AG08395 (cell line): ENCODE results near the gene MRPS9.
A peak's percentile ranks its signal among the peaks of the same experiment; 100 is the strongest.

ENCODE experiments used
- DNase-seq: peaks from one replicate; pipeline ENCODE4 v3.0.0; 2012; ENCODE audit warnings: mixed read lengths, low spot score

MRPS9 gene

DNA sequence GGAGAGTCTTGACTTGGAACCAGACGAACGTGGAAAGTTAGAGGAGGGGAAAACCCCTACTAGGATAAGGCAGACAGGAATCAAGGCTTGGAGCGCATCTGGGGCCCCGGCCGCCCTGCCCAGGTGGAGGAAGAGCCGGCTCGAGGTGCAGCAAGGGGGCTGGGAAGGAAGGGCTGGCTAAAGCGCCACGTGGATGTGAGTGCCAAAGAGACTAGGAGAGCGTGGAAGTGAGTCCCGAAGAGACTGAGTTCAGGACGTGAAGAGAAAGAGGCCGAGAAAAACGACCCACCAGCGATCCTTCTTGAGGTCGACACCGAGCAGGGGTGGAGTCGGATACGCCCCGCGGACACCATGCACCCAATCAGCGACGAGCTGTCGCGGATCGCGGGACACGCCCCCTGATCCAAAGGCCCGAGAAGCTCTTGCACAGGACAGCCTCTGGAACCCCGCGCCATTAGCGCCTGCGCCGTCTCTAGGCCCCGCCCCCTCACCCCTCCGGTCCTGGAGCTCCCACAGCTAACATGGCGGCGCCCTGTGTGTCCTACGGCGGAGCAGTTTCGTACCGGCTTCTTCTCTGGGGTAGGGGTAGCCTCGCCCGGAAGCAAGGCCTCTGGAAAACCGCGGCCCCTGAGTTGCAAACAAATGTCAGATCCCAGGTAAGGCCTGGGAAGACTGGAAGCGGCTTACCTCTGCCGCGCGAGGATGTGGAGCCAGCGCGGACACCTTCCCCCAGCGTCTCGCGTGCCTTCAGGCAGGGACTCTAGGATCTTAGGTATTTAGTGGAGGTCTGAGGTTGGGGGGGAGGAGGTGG, at the start of gene MRPS9:
TSS of gene MRPS9 (plus strand) at position 498 of the 811 bp plus-strand sequence. CDS start at position 522, 24 bp downstream.
- peak; percentile 99 for DNase-seq

DNA sequence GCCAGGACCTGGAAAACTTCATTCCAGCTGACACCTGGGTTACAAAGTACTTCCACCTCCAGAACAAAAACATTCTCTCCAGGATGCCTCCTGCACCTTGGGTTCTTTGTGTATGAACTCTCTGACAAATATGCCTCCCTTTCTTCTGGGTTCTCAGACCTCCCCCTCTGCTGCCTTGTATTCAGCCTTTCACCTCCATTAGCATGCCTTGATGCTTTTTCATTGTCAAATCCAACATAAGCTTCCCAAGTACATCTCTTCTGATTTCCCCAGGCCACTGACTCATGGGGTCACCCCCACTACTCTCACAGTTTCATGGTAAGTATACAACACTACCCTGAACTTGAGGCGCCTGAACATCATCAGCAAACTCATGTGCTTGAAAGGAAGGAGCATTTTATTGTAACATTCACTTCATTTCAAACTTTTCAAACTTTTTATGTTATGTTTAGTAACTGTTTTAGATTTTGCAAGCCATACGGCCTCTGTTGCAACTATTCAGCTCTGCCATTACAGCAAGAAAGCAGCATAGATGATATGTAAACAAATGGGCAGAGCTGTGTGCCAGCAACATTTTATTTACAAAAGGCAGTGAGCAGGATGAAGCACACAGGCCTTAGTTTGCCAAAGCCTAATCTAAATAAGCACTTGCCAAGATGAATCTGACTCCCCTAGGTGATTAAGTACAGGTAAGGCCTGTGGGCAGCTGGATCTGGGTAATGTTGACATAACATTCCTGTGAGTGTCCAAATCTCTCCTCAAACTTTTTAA, 32.5 kb upstream of the MRPS9 start:
- no peak for DNase-seq

DNA sequence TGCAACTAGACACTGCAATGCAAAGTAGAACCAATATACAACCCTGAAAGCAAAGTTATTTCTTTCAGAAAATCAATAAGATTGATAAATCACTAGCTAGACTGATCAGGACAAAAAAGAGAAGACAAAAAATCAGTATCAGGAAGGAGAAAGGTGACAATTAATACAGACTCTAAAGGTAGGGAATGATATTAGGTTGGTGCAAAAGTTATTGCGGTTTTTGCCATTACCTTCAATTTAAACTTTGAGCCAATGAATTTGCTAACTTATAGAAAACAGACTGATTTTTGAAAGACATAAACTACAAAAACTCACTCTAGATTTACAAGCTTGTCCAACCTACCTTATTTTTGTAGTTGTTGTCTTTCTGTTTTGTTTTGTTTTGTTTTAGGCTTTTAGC, 30.5 kb upstream of the MRPS9 start:
- no peak for DNase-seq

DNA sequence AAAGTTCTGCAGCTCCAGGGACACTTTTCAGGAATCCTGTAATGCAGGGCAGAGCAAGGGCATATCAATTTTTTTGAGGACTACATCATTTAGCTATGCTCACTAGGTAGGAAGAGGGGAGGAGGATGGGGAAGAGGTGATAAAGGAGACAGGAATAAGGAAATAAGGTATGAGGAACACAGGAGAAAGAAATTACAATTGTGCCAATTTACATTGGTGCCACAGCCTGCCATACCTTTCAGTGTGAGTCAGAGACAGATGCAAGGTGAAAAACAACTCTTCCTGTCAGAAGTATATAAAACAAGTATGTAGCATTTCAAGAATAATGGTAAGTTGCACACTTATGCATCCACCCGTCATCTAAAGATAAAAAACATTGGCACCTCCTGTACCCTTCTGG, 5.4 kb upstream of the MRPS9 start:
- no peak for DNase-seq

DNA sequence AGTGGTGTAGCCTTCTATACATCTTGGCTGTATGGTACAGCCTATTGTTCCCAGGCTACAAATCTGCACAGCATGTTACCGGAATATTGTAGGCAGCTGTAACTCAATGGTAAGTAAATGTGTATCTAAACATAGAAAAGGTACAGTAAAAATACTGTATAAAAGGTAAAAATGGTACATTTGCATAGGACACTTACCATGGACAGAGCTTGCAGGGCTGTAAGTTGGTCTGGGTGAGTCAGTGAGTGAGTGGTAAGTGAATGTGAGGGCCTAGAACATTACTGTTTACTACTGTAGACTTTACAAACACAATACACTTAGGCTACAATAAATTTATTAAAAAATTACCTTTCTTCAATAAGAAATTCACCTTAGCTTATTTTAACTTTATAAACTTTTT, 3.7 kb upstream of the MRPS9 start:
- no peak for DNase-seq

DNA sequence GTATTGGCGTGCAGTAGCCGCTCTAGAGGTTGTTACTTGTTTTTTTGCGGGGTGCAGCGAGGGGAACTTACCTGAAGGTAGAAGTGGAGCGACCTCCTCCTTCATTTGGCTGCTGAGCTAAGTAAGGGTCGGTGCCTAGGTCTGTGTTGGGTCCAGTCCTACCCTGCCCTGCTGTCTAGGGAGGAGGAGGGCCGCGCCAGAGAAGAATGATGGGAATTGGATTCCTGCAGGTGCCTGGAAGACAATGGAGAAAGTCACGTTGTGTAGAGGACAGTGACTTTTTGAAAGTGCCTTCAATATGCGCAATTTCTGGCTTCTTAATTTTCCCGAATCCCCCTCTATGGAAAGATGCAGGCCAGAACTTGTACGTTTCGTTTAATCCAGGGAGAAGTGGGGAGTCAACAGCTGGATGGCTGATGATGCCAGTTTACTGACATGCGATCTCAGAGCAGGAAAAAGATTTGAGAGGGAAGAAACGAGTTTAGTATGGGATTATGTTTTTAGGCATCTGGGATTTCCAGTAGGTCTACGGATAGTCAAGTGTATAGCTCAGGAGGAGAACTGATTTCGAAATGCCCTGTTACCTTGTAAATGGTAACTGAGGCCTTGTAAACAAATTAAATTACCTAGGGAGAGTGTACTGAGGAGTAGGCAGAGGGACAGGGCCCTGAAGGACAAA, 653 bp downstream of the MRPS9 start:
- DNase-seq, result no peak

DNA sequence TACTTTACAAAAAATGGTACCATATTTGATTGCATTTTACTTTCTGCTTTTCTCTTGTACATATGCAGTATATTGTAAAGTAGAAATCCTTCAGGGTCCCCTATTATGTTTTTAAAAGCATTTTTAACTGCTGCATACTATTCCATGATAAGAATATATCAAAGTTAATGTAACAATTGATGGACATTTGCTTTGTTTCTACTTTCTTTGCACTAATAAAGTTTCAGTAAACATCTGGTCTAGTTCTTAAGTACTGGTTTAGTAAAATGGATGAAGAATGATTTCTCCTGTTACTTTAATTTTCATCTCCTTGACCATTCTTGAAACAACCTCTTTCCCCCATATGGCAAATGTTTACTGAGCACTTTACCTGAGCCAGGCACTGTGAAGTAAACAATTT, 1.7 kb downstream of the MRPS9 start:
- no peak for DNase-seq

DNA sequence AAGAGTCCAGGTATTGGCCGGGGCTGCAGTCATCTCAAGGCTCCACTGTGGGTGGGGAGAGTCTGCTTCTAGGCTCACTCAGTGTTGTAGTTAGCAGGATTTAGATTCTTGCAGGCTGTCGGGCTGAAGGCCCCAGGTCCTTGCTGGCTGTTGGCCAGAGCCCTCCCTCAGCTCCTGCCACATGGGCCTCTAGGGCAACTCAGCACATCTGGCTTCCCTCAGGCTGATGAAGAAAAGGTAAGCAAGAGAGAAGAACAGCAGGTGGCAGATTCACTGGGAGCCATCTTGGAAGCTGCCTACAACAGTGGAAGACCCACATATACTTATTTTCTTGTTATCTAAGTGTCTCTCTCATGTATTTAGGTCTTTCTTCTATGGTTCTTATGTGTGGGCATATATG, 4.3 kb downstream of the MRPS9 start:
- DNase-seq, result no peak

DNA sequence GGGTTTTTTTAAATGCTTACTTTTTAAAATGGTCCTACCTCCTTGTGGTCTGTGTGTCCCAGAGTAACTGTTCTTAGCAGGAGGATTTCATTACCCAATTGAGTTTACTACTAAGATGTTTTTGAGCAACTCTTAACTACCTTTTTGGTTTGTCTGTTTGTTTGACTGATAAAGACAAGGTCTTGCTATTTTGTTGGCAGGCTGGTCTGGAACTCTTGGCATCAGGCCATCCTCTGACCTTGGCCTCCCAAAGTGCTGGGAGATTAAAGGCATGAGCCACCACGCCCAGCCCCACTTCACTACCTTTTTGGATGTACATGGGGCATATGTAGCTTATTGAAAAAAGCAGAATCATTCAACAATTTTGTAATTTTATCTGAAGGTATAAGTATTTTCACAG, 14.9 kb downstream of the MRPS9 start:
- DNase-seq, result no peak

DNA sequence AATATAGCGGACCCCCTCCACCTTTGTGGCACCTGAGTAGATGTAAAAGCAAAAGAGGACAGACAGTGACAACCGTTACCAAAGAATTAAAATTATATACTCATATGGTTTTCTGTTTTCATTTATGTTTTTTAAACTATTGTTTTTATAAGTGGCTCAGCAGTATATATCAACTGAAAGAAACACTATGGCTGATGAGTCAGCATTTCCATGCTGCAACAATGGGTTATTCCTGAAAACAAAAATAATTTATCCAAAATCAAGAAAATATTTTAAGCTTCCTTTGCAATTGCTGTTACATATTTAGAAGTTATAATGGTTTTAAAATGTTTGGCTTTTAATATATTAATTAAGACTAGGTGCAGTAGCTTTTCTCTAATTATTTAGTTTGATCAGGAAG, 17.7 kb downstream of the MRPS9 start:
- DNase-seq, result no peak

DNA sequence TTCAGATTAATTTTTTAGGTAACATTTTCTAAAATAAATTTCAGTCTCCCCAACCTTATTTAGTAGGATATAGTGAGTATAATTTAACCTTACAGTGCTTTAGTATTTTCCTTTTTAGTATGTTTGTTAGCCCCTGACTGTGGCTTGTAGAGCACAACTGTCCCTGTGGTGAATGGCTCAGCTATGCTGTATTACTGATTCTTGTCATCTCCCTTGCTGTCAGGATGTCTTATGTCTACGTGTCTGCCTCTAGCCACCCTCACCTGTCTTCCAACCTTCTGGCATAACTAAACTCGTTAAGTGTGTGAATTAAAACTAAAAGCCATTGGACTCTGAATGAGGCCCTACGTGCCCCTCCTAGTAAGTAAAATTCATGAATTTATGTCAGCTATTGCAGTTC, 18.4 kb downstream of the MRPS9 start:
- no peak for DNase-seq

DNA sequence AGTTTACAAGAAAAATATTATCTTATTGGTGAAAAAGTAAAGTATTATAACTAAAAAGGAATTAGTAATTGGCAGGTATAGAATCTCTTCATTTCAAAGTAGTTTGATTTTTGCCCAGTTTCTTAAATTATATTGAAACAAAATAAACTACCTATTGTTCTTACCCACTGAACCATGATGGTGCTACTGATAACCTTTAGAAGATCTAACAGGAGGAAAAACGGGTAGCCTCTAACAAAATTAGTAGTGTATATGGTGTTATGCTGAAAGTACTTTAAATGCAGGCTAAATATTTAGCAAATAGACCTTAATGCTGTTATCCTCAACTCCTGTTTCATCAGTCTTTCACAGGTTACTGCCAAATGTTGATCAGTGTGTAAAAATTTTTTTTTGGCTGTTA, 19.1 kb downstream of the MRPS9 start:
- no peak for DNase-seq

DNA sequence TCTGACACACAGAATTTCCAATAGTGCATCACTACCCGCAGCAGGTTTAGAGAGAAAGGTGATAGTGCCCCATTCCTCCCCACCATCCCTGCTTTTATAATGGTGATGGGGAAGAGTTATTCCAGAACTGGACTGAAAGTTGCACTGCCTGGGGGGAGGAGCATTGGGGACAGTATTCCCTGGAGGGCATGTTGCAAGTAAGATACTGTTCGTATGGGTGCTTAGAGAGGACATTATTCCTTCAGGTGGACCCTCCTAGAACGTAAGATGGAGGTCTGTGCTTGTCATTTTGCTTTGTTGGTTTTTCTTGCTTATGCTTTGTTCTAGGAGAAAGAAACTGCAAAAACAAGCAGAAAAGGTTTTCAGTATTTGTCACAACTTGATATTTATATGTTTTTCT, 23.7 kb downstream of the MRPS9 start:
- DNase-seq, result no peak

DNA sequence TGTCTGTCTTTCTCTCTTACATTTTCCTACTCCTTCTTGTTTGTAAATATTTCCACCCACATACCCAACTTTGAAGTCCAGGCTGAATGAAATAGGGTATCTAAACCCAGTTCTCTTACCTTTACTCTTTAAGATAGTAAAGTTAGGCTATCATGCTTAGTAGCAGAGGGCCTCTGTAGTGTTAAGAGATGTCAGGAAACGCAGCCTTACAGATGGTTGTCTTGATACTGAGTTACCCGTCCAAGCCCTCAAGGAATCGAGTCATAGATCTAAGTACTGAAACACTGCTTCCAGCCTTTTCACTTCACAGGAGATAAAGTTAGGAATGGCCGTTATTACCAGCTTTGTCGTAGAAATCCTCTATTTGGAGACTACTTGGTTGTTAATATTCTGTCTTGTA, 24.3 kb downstream of the MRPS9 start:
- no peak for DNase-seq

DNA sequence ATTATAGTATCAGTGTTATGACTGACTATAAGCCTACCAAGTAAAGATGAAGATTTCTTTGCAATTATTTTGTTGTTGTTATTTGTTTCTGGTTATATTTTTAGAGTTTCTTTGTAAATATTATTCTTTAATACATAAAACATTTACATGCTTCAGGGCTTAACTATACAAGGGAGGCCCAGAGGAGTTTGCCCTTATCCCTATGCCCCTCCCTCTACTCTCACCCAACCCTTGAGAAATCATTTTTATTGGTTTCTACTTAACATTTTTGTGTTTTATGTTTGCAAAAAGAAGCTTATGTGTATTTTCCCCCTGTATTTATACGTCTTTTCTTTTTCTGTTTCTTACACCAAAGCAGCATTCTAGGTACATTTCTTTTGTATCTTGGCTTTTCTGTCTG, 30.5 kb downstream of the MRPS9 start:
- DNase-seq, result no peak

DNA sequence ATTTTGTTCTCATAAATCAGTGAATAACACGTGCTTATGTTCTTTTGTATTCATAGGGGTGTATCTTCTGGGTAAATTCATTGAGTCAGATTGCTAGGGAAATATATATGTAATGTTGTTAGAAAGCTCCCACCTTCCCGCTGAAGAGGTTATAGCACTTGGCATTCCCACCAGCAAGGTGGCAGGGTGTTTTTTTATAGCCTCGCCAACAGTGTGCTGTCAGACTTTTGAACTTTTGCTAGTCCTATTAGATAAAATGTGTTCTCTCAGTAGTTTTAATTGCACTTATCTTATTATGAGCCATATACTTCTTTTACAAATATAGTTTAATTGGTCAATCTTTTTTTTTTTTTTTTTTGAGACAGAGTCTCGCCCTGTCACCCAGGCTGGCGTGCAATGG, 31.0 kb downstream of the MRPS9 start:
- DNase-seq, result no peak

DNA sequence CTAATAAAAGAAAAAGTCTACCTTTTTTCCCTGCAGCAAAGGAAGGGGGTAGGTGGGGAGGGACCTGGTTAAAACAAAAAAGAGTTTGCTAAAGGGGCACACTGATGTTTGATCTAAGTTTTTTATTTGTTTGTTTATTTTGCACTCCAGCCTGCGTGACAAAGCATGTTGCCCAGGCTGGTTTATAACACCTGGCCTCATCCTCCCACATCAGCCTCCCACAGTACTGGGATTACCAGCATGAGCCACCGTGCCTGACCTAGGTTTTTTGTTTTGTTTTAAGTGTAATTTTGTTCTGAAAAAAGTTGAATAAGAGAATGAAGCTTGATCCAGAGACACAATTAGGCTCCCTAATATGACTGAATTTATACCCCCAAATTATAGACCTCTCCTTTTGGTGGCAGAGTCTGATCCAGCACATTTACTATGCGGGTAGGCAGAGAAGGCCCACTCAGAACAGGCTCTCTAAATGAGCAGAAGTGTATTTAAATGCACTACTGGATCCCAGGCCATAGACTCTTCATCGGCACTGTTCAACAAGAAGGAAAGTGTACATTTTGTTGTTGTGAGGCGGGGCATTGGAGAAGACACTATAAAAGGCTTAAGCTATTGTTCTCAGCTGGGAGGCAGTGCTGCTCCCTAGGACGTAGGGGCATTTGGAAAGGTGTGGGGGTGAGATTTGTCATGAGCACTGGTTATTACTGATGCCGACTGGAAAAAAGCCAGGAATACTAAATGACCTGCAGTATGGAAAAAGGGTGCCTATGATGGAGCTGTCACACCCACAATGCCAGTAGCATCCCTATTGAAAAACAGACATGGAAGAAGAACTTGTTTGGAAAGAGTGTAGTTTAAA, 32.4 kb downstream of the MRPS9 start:
- no peak for DNase-seq

DNA sequence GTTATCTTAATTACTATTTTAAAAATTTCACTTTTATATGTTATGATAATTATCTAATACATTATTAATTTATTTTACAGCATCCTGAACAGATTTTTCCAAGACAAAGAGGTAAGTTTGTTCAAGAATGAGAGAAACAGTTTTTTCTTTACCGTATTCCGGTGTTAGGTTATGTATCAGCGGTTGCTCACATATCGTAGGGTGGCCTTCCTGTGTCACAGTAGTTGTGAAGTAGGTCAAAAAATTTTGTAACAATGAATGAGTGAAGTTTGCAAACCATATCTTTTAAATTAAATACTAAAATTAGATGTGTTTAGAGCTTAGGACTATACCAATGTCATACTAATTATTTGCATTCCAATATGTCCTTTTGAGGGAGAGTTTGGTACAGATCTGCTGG, 33.5 kb downstream of the MRPS9 start:
- no peak for DNase-seq

DNA sequence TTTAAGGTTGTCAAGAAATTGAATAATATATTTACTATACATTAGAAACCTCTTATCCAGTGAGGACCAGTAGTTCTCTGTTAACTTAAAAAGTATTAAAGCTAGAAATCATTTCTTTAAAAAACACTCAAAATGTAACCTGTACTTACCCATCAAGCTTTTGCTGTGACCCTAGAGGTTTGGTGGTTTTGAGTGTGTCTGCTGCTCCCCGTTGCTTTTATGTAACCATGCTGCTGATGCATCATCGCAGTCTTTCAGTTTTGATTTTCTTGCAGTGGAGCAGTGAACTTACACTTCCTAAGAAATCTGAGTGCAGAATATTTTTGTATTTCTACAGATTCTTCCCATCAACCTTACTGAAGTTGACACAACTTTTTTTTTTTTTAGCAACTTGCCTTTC, 34.2 kb downstream of the MRPS9 start:
- no peak for DNase-seq

DNA sequence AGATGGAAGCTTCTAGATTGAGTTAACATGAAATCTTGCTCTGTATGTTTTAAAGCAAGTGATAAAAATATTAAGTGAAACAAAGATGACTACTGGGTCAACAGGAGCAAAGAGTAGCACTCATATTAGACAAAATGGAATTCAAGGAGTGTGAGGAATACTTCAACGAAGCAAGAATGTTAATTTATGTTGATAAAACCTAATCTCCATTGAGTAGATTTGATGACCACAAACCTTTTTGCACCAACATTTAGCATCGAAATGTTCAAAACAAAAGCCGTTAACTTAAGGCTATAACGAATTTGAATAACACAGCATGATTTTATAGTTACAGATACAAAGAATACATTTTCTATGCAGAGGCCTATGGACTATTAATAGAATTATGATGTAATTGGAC, 35.7 kb downstream of the MRPS9 start:
- DNase-seq, result no peak

DNA sequence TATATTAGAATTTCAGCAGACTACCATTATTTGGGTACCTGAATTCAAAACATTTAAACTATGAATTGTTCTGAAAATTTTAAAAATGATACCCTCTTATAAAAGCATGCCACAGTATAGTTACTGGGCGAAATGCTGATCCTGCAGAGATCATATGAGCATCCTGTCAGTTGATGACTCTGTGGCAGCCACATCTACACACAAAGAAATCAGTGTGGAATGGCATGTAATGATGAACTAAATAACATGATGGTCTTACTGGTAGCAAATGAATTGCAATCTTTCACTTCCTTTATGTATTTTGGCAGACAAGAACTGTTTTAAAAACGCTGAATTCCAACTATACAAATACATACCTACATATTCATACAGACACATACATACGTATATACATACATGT, 38.3 kb downstream of the MRPS9 start:
- no peak for DNase-seq

DNA sequence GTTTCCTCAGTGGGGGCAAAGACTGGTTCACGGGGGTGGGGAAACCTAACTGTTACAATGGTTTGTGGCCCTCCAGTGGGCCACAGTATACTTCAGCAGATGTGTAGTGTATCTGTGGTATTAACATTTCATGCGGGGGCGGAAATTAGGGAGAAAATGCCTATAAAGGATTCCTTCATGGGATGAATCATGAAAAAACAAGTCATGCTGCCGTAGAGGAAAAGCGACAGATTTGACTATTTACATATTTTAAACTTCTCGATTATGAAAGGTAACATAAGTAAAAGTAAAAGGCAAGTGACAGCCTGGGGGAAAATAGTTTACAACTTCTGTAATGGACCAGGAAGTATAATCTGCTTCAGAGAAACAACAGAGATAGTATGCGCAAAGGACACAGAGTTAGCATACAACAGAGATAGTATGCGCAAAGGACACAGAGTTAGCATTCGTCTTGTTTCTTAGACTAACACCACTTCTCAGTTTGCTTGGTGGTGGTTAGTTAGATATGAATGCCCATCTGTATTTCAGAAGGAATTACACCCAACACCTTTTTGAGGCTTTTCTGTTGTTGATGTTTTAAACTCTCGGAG, 41.1 kb downstream of the MRPS9 start:
- no peak for DNase-seq
